K562 (cell line): ENCODE measurements around the gene TIAL1. TPM values are rescaled to one million over a fixed set of nuclear protein-coding genes. Genes with fewer than 3 reads are reported as not detected.
A peak's percentile ranks its signal among the peaks of the same experiment; 100 is the strongest.

Experiments
- ARHGAP35 ChIP-seq: fragments of 450-650 bp; IDR thresholded peaks from 2 replicates; pipeline ENCODE4 v1.6.1; 2018; ENCODE audit not compliant: partially characterized antibody
- CCNT2 ChIP-seq: IDR thresholded peaks from 2 replicates; pipeline ENCODE4 v1.6.1; 2011; ENCODE audit warnings: borderline replicate concordance, low read depth, mild to moderate bottlenecking, moderate library complexity, mixed read lengths, low read length; ENCODE audit not compliant: insufficient read length; ENCODE audit errors: extremely low read depth
- E2F1 ChIP-seq: sonication (generic); formaldehyde crosslinking; IDR thresholded peaks from 2 replicates; pipeline ENCODE4 v1.8.1; 2023; ENCODE audit warnings: mild to moderate bottlenecking, missing genetic modification reagents, moderate library complexity
- ETS2 ChIP-seq: IDR thresholded peaks from 2 replicates; pipeline ENCODE4 v1.6.1; 2016; ENCODE audit warnings: borderline replicate concordance, missing genetic modification characterization, mild to moderate bottlenecking, moderate library complexity, missing compliant biosample characterization; ENCODE audit not compliant: poor library complexity, severe bottlenecking
- FOXJ2 ChIP-seq: fragments of 200-800 bp; sonication (Bioruptor generic); IDR thresholded peaks from 2 replicates; pipeline ENCODE4 v1.6.1; 2016; ENCODE audit warnings: missing genetic modification characterization, missing compliant biosample characterization
- HCFC1 ChIP-seq: IDR thresholded peaks from 2 replicates; pipeline ENCODE4 v1.6.1; 2012; ENCODE audit warnings: low read depth, low read length, improper control_type of control experiment
- HDAC1 ChIP-seq, 2 experiments: fragments of 450-650 bp; IDR thresholded peaks; 2 replicates each; pipeline ENCODE4 v1.6.1; 2016 to 2017; ENCODE audit warnings: inconsistent platforms in 1 of 2, mild to moderate bottlenecking in 1 of 2, moderate library complexity in 1 of 2
- HSF4 ChIP-seq: fragments of 250-450 bp; sonication (Bioruptor Pico); IDR thresholded peaks from 2 replicates; pipeline ENCODE4 v2.1.2; 2022; ENCODE audit warnings: mild to moderate bottlenecking, moderate library complexity, borderline replicate concordance
- L3MBTL2 ChIP-seq: fragments of 450-650 bp; IDR thresholded peaks from 2 replicates; pipeline ENCODE4 v1.6.1; 2016; ENCODE audit warnings: mild to moderate bottlenecking, moderate library complexity
- LARP7 ChIP-seq: fragments of 450-650 bp; IDR thresholded peaks from 2 replicates; pipeline ENCODE4 v1.6.1; 2016
- MTA1 ChIP-seq: fragments of 450-650 bp; IDR thresholded peaks from 2 replicates; pipeline ENCODE4 v1.6.1; 2017; ENCODE audit warnings: borderline replicate concordance
- MYC ChIP-seq, 2 experiments: fragments of 250-450 bp in 1 of 2; sonication (Bioruptor Pico) in 1 of 2; IDR thresholded peaks; 2 replicates each; pipeline versions ENCODE4 v1.5.1 to v1.6.1; 2012 to 2021; ENCODE audit warnings: low read depth in 2 of 2, borderline replicate concordance in 1 of 2, improper control_type of control experiment in 1 of 2, low read length in 1 of 2, mild to moderate bottlenecking in 1 of 2, moderate library complexity in 1 of 2
- NBN ChIP-seq: fragments of 450-650 bp; IDR thresholded peaks from 2 replicates; pipeline ENCODE4 v1.6.1; 2016; ENCODE audit warnings: low read depth, mild to moderate bottlenecking
- NEUROD1 ChIP-seq: fragments of 150-350 bp; IDR thresholded peaks from 2 replicates; pipeline ENCODE4 v1.6.1; 2014; ENCODE audit warnings: borderline replicate concordance, low read length, low read depth; ENCODE audit not compliant: partially characterized antibody
- NR2C1 ChIP-seq, 2 experiments: fragments of 450-650 bp; IDR thresholded peaks; 2 replicates each; pipeline ENCODE4 v1.6.1; 2017; ENCODE audit warnings: mild to moderate bottlenecking in 2 of 2, antibody characterized with exemption in 1 of 2, inconsistent platforms in 1 of 2, missing compliant biosample characterization in 1 of 2, missing genetic modification characterization in 1 of 2
- NR2F6 ChIP-seq: fragments of 450-650 bp; formaldehyde crosslinking; IDR thresholded peaks from 2 replicates; pipeline ENCODE4 v1.4.0; 2020; ENCODE audit warnings: mild to moderate bottlenecking
- SUPT5H ChIP-seq: fragments of 450-650 bp; IDR thresholded peaks from 2 replicates; pipeline ENCODE4 v1.6.1; 2016
- ZNF217 ChIP-seq: sonication (generic); formaldehyde crosslinking; IDR thresholded peaks from 2 replicates; pipeline ENCODE4 v1.8.0; 2022; ENCODE audit warnings: mild to moderate bottlenecking, missing genetic modification reagents
- ZNF395 ChIP-seq: fragments of 200-800 bp; sonication (Bioruptor generic); IDR thresholded peaks from 2 replicates; pipeline ENCODE4 v1.6.1; 2017; ENCODE audit warnings: missing genetic modification characterization, missing compliant biosample characterization
- polyA plus RNA-seq, 8 experiments: library from polyadenylated mRNA; depleted of rRNA in 4 of 8; stranded (reverse) in 5 of 8; unstranded in 3 of 8; fragments of >200 nt; fragmentation: Nextera tagmentation in 2 of 8; fragmentation: Illumina TruSeq in 1 of 8; extraction: Ambion mirVana in 2 of 8; extraction: Trizol in 1 of 8; gene quantifications; 2 replicates each; pipeline versions ENCODE4 v1.2.1 to v1.2.3, GENCODE V29; 2011 to 2014; ENCODE audit warnings: inconsistent platforms in 1 of 8, missing spikeins in 1 of 8
- total RNA-seq, 7 experiments: library from RNA; depleted of rRNA in 6 of 7; stranded (reverse); fragments of >200 nt in 6 of 7; fragmentation: Illumina TruSeq in 2 of 7; extraction: Trizol in 2 of 7; gene quantifications; 2 replicates each; pipeline versions ENCODE4 v1.2.1 to v1.2.3, GENCODE V29; 2011 to 2021; ENCODE audit warnings: low replicate concordance in 1 of 7
- TF ChIP-seq, protein P1 (sequence below): fragments of 250-450 bp; sonication (Bioruptor Pico); IDR thresholded peaks from 2 replicates; pipeline ENCODE4 v1.8.0; 2021; ENCODE audit warnings: borderline replicate concordance, mild to moderate bottlenecking, moderate library complexity; ENCODE audit not compliant: poor library complexity, severe bottlenecking
- TF ChIP-seq, protein P2 (sequence below): IDR thresholded peaks from 2 replicates; pipeline ENCODE4 v1.6.1; 2014; ENCODE audit warnings: antibody characterized with exemption

TIAL1 gene
- total and polyA plus RNA-seq, 9 of the 15 experiments (the other 6 are each of a cell fraction or from before 2014, with no cell fraction given), result 22.5 to 126 (median 58.2) TPM

GRCh38 chr10:119596537-119597404 is at the start of gene TIAL1 (continued):
- TF ChIP-seq, protein P1, sequence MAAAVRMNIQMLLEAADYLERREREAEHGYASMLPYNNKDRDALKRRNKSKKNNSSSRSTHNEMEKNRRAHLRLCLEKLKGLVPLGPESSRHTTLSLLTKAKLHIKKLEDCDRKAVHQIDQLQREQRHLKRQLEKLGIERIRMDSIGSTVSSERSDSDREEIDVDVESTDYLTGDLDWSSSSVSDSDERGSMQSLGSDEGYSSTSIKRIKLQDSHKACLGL, result peak; percentile 71
- TF ChIP-seq NBN, result 0 out of 2 replicates have a peak, but pooled peaks have one; percentile 60
- TF ChIP-seq, protein P2, sequence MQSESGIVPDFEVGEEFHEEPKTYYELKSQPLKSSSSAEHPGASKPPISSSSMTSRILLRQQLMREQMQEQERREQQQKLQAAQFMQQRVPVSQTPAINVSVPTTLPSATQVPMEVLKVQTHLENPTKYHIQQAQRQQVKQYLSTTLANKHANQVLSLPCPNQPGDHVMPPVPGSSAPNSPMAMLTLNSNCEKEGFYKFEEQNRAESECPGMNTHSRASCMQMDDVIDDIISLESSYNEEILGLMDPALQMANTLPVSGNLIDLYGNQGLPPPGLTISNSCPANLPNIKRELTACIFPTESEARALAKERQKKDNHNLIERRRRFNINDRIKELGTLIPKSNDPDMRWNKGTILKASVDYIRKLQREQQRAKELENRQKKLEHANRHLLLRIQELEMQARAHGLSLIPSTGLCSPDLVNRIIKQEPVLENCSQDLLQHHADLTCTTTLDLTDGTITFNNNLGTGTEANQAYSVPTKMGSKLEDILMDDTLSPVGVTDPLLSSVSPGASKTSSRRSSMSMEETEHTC, result no peak
- no peak for TF ChIP-seq HSF4
- TF ChIP-seq NR2F6 (CRISPR knock-in tag), result no peak
- peak in 1 of 2 experiments; percentile 93; a peak in 2 of 4 replicates for TF ChIP-seq HDAC1 (IDR thresholded peaks at IDR 0.05)
- TF ChIP-seq ZNF395, result 0 out of 2 replicates have a peak, but pooled peaks have one; percentile 25
- TF ChIP-seq SUPT5H, result peak; percentile 86
- TF ChIP-seq CCNT2, result peak; percentile 24
- TF ChIP-seq ZNF217 (CRISPR knock-in tag), result no peak
- TF ChIP-seq ARHGAP35, result no peak
- TF ChIP-seq ETS2 (tag), result no peak
- peak; percentile 91 for TF ChIP-seq HCFC1
- peak; percentile 95 for TF ChIP-seq MYC (IDR thresholded peaks at IDR 0.05; ENCODE audit: low read depth, low read length)
- no peak; the same call in 1 of the 2 replicates for TF ChIP-seq MYC (CRISPR knock-in tag; IDR thresholded peaks at IDR 0.05; ENCODE audit: borderline replicate concordance, low read depth)
- peak; percentile 65 for TF ChIP-seq MTA1
- no peak for TF ChIP-seq LARP7
- TF ChIP-seq NR2C1 (IDR thresholded peaks at IDR 0.05), result peak; percentile 87
- peak; percentile 88 for TF ChIP-seq NR2C1 (tag; IDR thresholded peaks at IDR 0.05)
- TF ChIP-seq E2F1 (CRISPR knock-in tag), result peak; percentile 40; the same call in 1 of the 2 replicates
- TF ChIP-seq FOXJ2 (tag), result no peak
- TF ChIP-seq NEUROD1, result no peak
- TF ChIP-seq L3MBTL2, result peak; percentile 81; the same call in 1 of the 2 replicates
